DMS 273 treated with DMSO at 0.1 percent for 48 hours (cell line): ENCODE results near the gene TPSG1.
"Not testable (repeated sequence)": the region's sequence is repeated elsewhere in the genome, so short reads cannot be mapped to it uniquely, and the experiment has no call there.

Experiments used
- DNase-seq: peaks from one replicate; lab custom pipeline; 2025; lab: John Stamatoyannopoulos, UW

Gene TPSG1

GRCh38 chr16:1194665-1195392 is 30.2 kb downstream of the TPSG1 start:
- no peak for DNase-seq

- DNase-seq, result no peak
These were observed 31.1 kb downstream of the TPSG1 start for GRCh38 chr16:1193825-1194581.

GRCh38 chr16:1193143-1193824 is 31.8 kb downstream of the TPSG1 start:
- peak; percentile 62 for DNase-seq

- no peak for DNase-seq
These were observed 32.5 kb downstream of the TPSG1 start for GRCh38 chr16:1192384-1193073.

- not testable (repeated sequence) for DNase-seq
These were observed 34.3 kb downstream of the TPSG1 start for GRCh38 chr16:1190789-1191188.

- DNase-seq, result no peak
These were observed 35.6 kb downstream of the TPSG1 start for GRCh38 chr16:1189455-1189854.

- no peak for DNase-seq
These were observed 36.5 kb downstream of the TPSG1 start for GRCh38 chr16:1188432-1189189.

GRCh38 chr16:1185460-1186207 is 39.4 kb downstream of the TPSG1 start:
- not testable (repeated sequence) for DNase-seq

GRCh38 chr16:1184980-1185379 is 40.1 kb downstream of the TPSG1 start:
- no peak for DNase-seq

GRCh38 chr16:1184156-1184868 is 40.8 kb downstream of the TPSG1 start:
- DNase-seq, result no peak

GRCh38 chr16:1182950-1183907 is 41.8 kb downstream of the TPSG1 start:
- DNase-seq, result no peak

- DNase-seq, result no peak
These were observed 42.8 kb downstream of the TPSG1 start for GRCh38 chr16:1182316-1182671.

- DNase-seq, result no peak
These were observed 43.4 kb downstream of the TPSG1 start for GRCh38 chr16:1181404-1182315.

- no peak for DNase-seq
These were observed 44.3 kb downstream of the TPSG1 start for GRCh38 chr16:1180549-1181403.

- DNase-seq, result no peak
These were observed 46.7 kb downstream of the TPSG1 start for GRCh38 chr16:1178295-1178910.

- no peak for DNase-seq
These were observed 47.3 kb downstream of the TPSG1 start for GRCh38 chr16:1177750-1178149.

- DNase-seq, result no peak
These were observed 48.0 kb downstream of the TPSG1 start for GRCh38 chr16:1177053-1177452.
